HEK293 (cell line): ENCODE results near the gene NET1.

Experiments
- GLIS1 ChIP-seq: fragments of 450-650 bp; formaldehyde crosslinking; IDR thresholded peaks from 2 replicates; pipeline ENCODE4 v1.5.1; 2016; ENCODE audit warnings: missing biosample characterization, missing genetic modification characterization
- GLIS2 ChIP-seq: fragments of 450-650 bp; formaldehyde crosslinking; IDR thresholded peaks from 2 replicates; pipeline ENCODE4 v1.5.1; 2016; ENCODE audit warnings: missing biosample characterization, missing genetic modification characterization
- KLF10 ChIP-seq: fragments of 450-650 bp; IDR thresholded peaks from 2 replicates; pipeline ENCODE4 v1.5.1; 2018; ENCODE audit warnings: missing biosample characterization, mild to moderate bottlenecking, missing genetic modification characterization
- KLF9 ChIP-seq: fragments of 450-650 bp; formaldehyde crosslinking; IDR thresholded peaks from 2 replicates; pipeline ENCODE4 v1.5.1; 2016; ENCODE audit warnings: missing biosample characterization, missing genetic modification characterization, low read depth
- MEIS1 ChIP-seq: sonication (generic); formaldehyde crosslinking; IDR thresholded peaks from 2 replicates; pipeline ENCODE4 v1.8.1; 2022; ENCODE audit warnings: missing genetic modification reagents, mild to moderate bottlenecking, borderline replicate concordance
- MZF1 ChIP-seq: fragments of 450-650 bp; formaldehyde crosslinking; IDR thresholded peaks from 2 replicates; pipeline ENCODE4 v1.5.1; 2017; ENCODE audit warnings: missing biosample characterization, missing genetic modification characterization, borderline replicate concordance
- REPIN1 ChIP-seq: fragments of 450-650 bp; formaldehyde crosslinking; IDR thresholded peaks from 2 replicates; pipeline ENCODE4 v1.5.1; 2017; ENCODE audit warnings: missing biosample characterization, missing genetic modification characterization, low read depth
- SETDB1 ChIP-seq: IDR thresholded peaks from one replicate; pipeline ENCODE4 v1.6.1; 2017; ENCODE audit warnings: mild to moderate bottlenecking, low read length, moderate library complexity, mixed read lengths; ENCODE audit not compliant: insufficient read length
- TCF7L2 ChIP-seq: IDR thresholded peaks from 2 replicates; pipeline ENCODE4 v1.6.1; 2011; ENCODE audit warnings: low read depth, mild to moderate bottlenecking, inconsistent platforms, low read length, moderate library complexity, borderline replicate concordance
- ZBTB21 ChIP-seq: fragments of 450-650 bp; formaldehyde crosslinking; IDR thresholded peaks from 2 replicates; pipeline ENCODE4 v1.5.1; 2017; ENCODE audit warnings: missing biosample characterization, missing genetic modification characterization
- ZNF10 ChIP-seq: fragments of 450-650 bp; formaldehyde crosslinking; IDR thresholded peaks from 2 replicates; pipeline ENCODE4 v1.5.1; 2017; ENCODE audit warnings: missing biosample characterization, missing genetic modification characterization
- ZNF138 ChIP-seq: fragments of 450-650 bp; formaldehyde crosslinking; IDR thresholded peaks from 2 replicates; pipeline ENCODE4 v1.5.1; 2016; ENCODE audit warnings: missing biosample characterization, missing genetic modification characterization, borderline replicate concordance
- ZNF146 ChIP-seq: fragments of 450-650 bp; formaldehyde crosslinking; IDR thresholded peaks from 2 replicates; pipeline ENCODE4 v1.5.1; 2016; ENCODE audit warnings: missing biosample characterization, missing genetic modification characterization
- ZNF175 ChIP-seq: fragments of 450-650 bp; formaldehyde crosslinking; IDR thresholded peaks from 2 replicates; pipeline ENCODE4 v1.5.1; 2016; ENCODE audit warnings: missing biosample characterization, missing genetic modification characterization
- ZNF335 ChIP-seq: fragments of 450-650 bp; formaldehyde crosslinking; conservative IDR thresholded peaks from 2 replicates; pipeline ENCODE4 v1.5.1; 2016; ENCODE audit warnings: missing biosample characterization, missing genetic modification characterization
- ZNF350 ChIP-seq: fragments of 450-650 bp; formaldehyde crosslinking; IDR thresholded peaks from 2 replicates; pipeline ENCODE4 v1.5.0; 2017; ENCODE audit warnings: missing biosample characterization, mild to moderate bottlenecking, missing genetic modification characterization
- ZNF555 ChIP-seq: fragments of 450-650 bp; formaldehyde crosslinking; conservative IDR thresholded peaks from 2 replicates; pipeline ENCODE4 v1.5.1; 2017; ENCODE audit warnings: missing biosample characterization, mild to moderate bottlenecking, missing genetic modification characterization, inconsistent platforms
- ZNF658 ChIP-seq: fragments of 450-650 bp; formaldehyde crosslinking; IDR thresholded peaks from 2 replicates; pipeline ENCODE4; 2016; ENCODE audit warnings: missing biosample characterization, missing genetic modification characterization
- ZNF768 ChIP-seq: fragments of 450-650 bp; formaldehyde crosslinking; IDR thresholded peaks from 2 replicates; pipeline ENCODE4 v1.5.1; 2018; ENCODE audit warnings: missing biosample characterization, mild to moderate bottlenecking, missing genetic modification characterization
- ZNF830 ChIP-seq: fragments of 450-650 bp; IDR thresholded peaks from 2 replicates; pipeline ENCODE4 v1.5.0; 2018; ENCODE audit warnings: missing biosample characterization, missing genetic modification characterization, low read depth, mild to moderate bottlenecking, moderate library complexity
- ZSCAN30 ChIP-seq: fragments of 450-650 bp; IDR thresholded peaks from 2 replicates; pipeline ENCODE4 v1.5.1; 2018; ENCODE audit warnings: missing biosample characterization, mild to moderate bottlenecking, missing genetic modification characterization, moderate library complexity
- TF ChIP-seq, protein P1 (sequence below): fragments of 450-650 bp; formaldehyde crosslinking; IDR thresholded peaks from 2 replicates; pipeline ENCODE4 v1.5.1; 2017; ENCODE audit warnings: missing biosample characterization, mild to moderate bottlenecking, missing genetic modification characterization, moderate library complexity
- TF ChIP-seq, protein P2 (sequence below): fragments of 450-650 bp; formaldehyde crosslinking; IDR thresholded peaks from 2 replicates; pipeline ENCODE4 v1.5.1; 2016; ENCODE audit warnings: missing biosample characterization, missing genetic modification characterization
- TF ChIP-seq, protein P3 (sequence below): fragments of 450-650 bp; formaldehyde crosslinking; IDR thresholded peaks from 2 replicates; pipeline ENCODE4 v1.5.1; 2016; ENCODE audit warnings: missing biosample characterization, missing genetic modification characterization
- TF ChIP-seq, protein P4 (sequence below): fragments of 450-650 bp; formaldehyde crosslinking; IDR thresholded peaks from 2 replicates; pipeline ENCODE4 v1.5.1; 2017; ENCODE audit warnings: missing biosample characterization, missing genetic modification characterization
- TF ChIP-seq, protein P5 (sequence below): fragments of 450-650 bp; formaldehyde crosslinking; IDR thresholded peaks from 2 replicates; pipeline ENCODE4 v1.5.1; 2017; ENCODE audit warnings: missing biosample characterization, missing genetic modification characterization
- TF ChIP-seq, protein P6 (sequence below): fragments of 450-650 bp; formaldehyde crosslinking; IDR thresholded peaks from 2 replicates; pipeline ENCODE4 v1.5.1; 2017; ENCODE audit warnings: missing biosample characterization, missing genetic modification characterization

Gene NET1

DNA sequence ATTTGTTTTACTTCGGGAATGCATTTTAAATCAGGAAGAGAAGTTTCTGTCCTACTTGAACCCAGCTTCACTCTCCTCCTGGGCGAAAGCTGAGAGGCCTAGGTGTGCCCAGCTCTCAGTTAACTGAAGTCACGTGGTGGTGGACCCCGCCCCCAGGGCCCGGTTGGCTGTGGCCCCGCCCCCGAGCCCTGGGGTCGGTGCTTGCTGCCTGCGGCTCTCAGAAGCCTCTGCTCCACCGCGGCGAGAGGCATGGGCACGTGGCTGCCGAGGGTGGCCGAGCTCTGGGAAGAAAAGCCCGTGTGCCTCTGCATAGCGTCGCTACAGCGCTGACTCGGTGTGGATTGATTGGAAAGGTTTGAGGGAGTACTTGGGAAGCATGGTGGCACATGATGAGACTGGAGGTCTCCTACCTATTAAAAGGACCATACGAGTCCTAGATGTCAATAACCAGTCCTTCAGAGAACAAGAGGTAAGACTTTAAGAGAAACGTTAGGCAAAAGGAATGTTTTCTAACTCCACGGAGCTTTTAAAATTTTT lies 34.1 kb downstream of the NET1 start (continued):
- TF ChIP-seq, protein P1, sequence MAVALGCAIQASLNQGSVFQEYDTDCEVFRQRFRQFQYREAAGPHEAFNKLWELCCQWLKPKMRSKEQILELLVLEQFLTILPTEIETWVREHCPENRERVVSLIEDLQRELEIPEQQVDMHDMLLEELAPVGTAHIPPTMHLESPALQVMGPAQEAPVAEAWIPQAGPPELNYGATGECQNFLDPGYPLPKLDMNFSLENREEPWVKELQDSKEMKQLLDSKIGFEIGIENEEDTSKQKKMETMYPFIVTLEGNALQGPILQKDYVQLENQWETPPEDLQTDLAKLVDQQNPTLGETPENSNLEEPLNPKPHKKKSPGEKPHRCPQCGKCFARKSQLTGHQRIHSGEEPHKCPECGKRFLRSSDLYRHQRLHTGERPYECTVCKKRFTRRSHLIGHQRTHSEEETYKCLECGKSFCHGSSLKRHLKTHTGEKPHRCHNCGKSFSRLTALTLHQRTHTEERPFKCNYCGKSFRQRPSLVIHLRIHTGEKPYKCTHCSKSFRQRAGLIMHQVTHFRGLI (tag by site-specific recombination): no peak
- TF ChIP-seq ZNF830 (tag by site-specific recombination) (no peak), MEIS1 (CRISPR knock-in tag) (no peak), ZBTB21 (no peak), GLIS2 (tag by site-specific recombination) (peak; percentile 56; the same call in 1 of the 2 replicates), TCF7L2 (no peak), ZNF555 (tag by site-specific recombination) (no peak), KLF10 (tag by site-specific recombination) (peak; percentile 31; the same call in 1 of the 2 replicates), ZSCAN30 (peak; percentile 88), MZF1 (tag by site-specific recombination) (no peak), GLIS1 (tag by site-specific recombination) (peak; percentile 57; the same call in 1 of the 2 replicates), ZNF175 (no peak), SETDB1 (no peak), REPIN1 (tag by site-specific recombination) (no peak), ZNF10 (tag by site-specific recombination) (no peak), ZNF335 (peak; percentile 47), ZNF658 (tag by site-specific recombination) (no peak), ZNF350 (tag by site-specific recombination) (no peak), KLF9 (tag by site-specific recombination) (peak; percentile 89), ZNF768 (tag by site-specific recombination) (no peak), ZNF138 (tag by site-specific recombination) (no peak), ZNF146 (no peak)
- TF ChIP-seq, protein P2, sequence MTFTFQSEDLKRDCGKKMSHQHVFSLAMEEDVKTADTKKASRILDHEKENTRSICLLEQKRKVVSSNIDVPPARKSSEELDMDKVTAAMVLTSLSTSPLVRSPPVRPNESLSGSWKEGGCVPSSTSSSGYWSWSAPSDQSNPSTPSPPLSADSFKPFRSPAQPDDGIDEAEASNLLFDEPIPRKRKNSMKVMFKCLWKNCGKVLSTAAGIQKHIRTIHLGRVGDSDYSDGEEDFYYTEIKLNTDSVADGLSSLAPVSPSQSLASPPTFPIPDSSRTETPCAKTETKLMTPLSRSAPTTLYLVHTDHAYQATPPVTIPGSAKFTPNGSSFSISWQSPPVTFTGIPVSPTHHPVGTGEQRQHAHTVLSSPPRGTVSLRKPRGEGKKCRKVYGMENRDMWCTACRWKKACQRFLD: no peak
- TF ChIP-seq, protein P3, sequence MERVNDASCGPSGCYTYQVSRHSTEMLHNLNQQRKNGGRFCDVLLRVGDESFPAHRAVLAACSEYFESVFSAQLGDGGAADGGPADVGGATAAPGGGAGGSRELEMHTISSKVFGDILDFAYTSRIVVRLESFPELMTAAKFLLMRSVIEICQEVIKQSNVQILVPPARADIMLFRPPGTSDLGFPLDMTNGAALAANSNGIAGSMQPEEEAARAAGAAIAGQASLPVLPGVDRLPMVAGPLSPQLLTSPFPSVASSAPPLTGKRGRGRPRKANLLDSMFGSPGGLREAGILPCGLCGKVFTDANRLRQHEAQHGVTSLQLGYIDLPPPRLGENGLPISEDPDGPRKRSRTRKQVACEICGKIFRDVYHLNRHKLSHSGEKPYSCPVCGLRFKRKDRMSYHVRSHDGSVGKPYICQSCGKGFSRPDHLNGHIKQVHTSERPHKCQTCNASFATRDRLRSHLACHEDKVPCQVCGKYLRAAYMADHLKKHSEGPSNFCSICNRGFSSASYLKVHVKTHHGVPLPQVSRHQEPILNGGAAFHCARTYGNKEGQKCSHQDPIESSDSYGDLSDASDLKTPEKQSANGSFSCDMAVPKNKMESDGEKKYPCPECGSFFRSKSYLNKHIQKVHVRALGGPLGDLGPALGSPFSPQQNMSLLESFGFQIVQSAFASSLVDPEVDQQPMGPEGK (tag by site-specific recombination): peak; percentile 72
- TF ChIP-seq, protein P4, sequence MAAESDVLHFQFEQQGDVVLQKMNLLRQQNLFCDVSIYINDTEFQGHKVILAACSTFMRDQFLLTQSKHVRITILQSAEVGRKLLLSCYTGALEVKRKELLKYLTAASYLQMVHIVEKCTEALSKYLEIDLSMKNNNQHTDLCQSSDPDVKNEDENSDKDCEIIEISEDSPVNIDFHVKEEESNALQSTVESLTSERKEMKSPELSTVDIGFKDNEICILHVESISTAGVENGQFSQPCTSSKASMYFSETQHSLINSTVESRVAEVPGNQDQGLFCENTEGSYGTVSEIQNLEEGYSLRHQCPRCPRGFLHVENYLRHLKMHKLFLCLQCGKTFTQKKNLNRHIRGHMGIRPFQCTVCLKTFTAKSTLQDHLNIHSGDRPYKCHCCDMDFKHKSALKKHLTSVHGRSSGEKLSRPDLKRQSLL: no peak
- TF ChIP-seq, protein P5, sequence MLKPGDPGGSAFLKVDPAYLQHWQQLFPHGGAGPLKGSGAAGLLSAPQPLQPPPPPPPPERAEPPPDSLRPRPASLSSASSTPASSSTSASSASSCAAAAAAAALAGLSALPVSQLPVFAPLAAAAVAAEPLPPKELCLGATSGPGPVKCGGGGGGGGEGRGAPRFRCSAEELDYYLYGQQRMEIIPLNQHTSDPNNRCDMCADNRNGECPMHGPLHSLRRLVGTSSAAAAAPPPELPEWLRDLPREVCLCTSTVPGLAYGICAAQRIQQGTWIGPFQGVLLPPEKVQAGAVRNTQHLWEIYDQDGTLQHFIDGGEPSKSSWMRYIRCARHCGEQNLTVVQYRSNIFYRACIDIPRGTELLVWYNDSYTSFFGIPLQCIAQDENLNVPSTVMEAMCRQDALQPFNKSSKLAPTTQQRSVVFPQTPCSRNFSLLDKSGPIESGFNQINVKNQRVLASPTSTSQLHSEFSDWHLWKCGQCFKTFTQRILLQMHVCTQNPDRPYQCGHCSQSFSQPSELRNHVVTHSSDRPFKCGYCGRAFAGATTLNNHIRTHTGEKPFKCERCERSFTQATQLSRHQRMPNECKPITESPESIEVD (tag by site-specific recombination): no peak
- TF ChIP-seq, protein P6, sequence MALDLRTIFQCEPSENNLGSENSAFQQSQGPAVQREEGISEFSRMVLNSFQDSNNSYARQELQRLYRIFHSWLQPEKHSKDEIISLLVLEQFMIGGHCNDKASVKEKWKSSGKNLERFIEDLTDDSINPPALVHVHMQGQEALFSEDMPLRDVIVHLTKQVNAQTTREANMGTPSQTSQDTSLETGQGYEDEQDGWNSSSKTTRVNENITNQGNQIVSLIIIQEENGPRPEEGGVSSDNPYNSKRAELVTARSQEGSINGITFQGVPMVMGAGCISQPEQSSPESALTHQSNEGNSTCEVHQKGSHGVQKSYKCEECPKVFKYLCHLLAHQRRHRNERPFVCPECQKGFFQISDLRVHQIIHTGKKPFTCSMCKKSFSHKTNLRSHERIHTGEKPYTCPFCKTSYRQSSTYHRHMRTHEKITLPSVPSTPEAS: no peak
